Karpas-422 (cell line): ENCODE results near the gene HELZ. TPM values are rescaled to one million over a fixed set of nuclear protein-coding genes. Genes with fewer than 3 reads are reported as not detected.
"Not testable (repeated sequence)": the region's sequence is repeated elsewhere in the genome, so short reads cannot be mapped to it uniquely, and the experiment has no call there.

Experiments
- DNase-seq: peaks from one replicate; pipeline ENCODE4 v3.0.0-alpha.2; 2015
- H2AFZ ChIP-seq: fragments of 200-600 bp; sonication (generic); 2 replicates; pipeline ENCODE4 v1.6.1; 2014; ENCODE audit warnings: antibody characterized with exemption, low read length, mixed read lengths
- H3K27ac ChIP-seq: fragments of 200-600 bp; sonication (generic); 2 replicates; pipeline ENCODE4 v1.5.1; 2014; ENCODE audit warnings: mild to moderate bottlenecking, low read length, moderate library complexity
- H3K27me3 ChIP-seq: fragments of 200-600 bp; sonication (generic); 2 replicates; pipeline ENCODE4 v1.6.1; 2014; ENCODE audit warnings: low read length, mixed read lengths
- H3K36me3 ChIP-seq: fragments of 200-600 bp; sonication (generic); 2 replicates; pipeline ENCODE4 v1.6.1; 2014; ENCODE audit warnings: low read length, mixed read lengths; ENCODE audit not compliant: insufficient read depth
- H3K4me1 ChIP-seq: fragments of 200-600 bp; sonication (generic); 2 replicates; pipeline ENCODE4 v1.6.1; 2014; ENCODE audit warnings: mild to moderate bottlenecking, low read length, mixed read lengths
- H3K4me2 ChIP-seq: fragments of 200-600 bp; sonication (generic); 2 replicates; pipeline ENCODE4 v1.6.1; 2014; ENCODE audit warnings: low read length, low read depth, mild to moderate bottlenecking; ENCODE audit not compliant: poor library complexity, severe bottlenecking
- H3K4me3 ChIP-seq: fragments of 200-600 bp; sonication (generic); 2 replicates; pipeline ENCODE4 v1.5.1; 2014; ENCODE audit warnings: mild to moderate bottlenecking, antibody characterized with exemption, low read length, mixed read lengths
- H3K79me2 ChIP-seq: fragments of 200-600 bp; sonication (generic); 2 replicates; pipeline ENCODE4 v1.6.1; 2014; ENCODE audit warnings: mild to moderate bottlenecking, low read length, mixed read lengths
- H3K9ac ChIP-seq: fragments of 200-600 bp; sonication (generic); 2 replicates; pipeline ENCODE4 v1.6.0; 2014; ENCODE audit warnings: low read length
- H3K9me2 ChIP-seq: fragments of 200-600 bp; sonication (generic), shearing (Covaris generic); replicated peaks from 2 replicates; pipeline ENCODE4 v1.6.0; 2014; ENCODE audit warnings: mild to moderate bottlenecking, low read length, moderate library complexity; ENCODE audit not compliant: insufficient read depth
- H3K9me3 ChIP-seq: fragments of 300-700, 200-600 bp; sonication (generic); 2 replicates; pipeline ENCODE4 v1.6.1; 2014; ENCODE audit warnings: low read length, mixed read lengths
- H4K20me1 ChIP-seq: fragments of 200-600 bp; sonication (generic); 2 replicates; pipeline ENCODE4 v1.6.1; 2014; ENCODE audit warnings: mild to moderate bottlenecking, antibody characterized with exemption, low read length, low read depth; ENCODE audit not compliant: insufficient read depth
- total RNA-seq: library from RNA; depleted of rRNA; stranded (reverse); fragments of >200 nt; shearing (Covaris generic); gene quantifications from 2 replicates; pipeline ENCODE4 v1.2.3, GENCODE V29; 2014; ENCODE audit warnings: low replicate concordance

HELZ gene
- total RNA-seq, 1 experiment from 2014 or later = 77.9 TPM

- DNase-seq = no peak
- H3K36me3 ChIP-seq = no peaks in the 10 kb centered on the region
These were observed 28.9 kb upstream of the HELZ start for GRCh38 chr17:67273900-67274299.

GRCh38 chr17:67272312-67273047 lies 27.5 kb upstream of the HELZ start:
- H3K9ac ChIP-seq = no peak overlapping the region
- H3K4me2 ChIP-seq = no peak overlapping the region
- no peak overlapping the region for H2AFZ ChIP-seq
- H3K27me3 ChIP-seq = no peaks in the 10 kb centered on the region
- no peak overlapping the region for H3K27ac ChIP-seq
- no peaks in the 10 kb centered on the region for H3K4me1 ChIP-seq
- H3K4me3 ChIP-seq = no peak overlapping the region
- no peaks in the 10 kb centered on the region for H4K20me1 ChIP-seq
- no peaks in the 10 kb centered on the region for H3K79me2 ChIP-seq
- peak; percentile 77 for DNase-seq
- no peaks in the 10 kb centered on the region for H3K9me2 ChIP-seq
- no peaks in the 10 kb centered on the region for H3K36me3 ChIP-seq
- no peaks in the 10 kb centered on the region for H3K9me3 ChIP-seq

More at GRCh38 chr17:67273900-67274299, 28.9 kb upstream of the HELZ start:
- Histone ChIP-seq H3K9me3 (no peaks in the 10 kb centered on the region), H3K9me2 (no peaks in the 10 kb centered on the region), H3K4me1 (no peaks in the 10 kb centered on the region), H3K27ac (no peak overlapping the region), H3K27me3 (no peaks in the 10 kb centered on the region), H2AFZ (no peak overlapping the region), H3K4me3 (no peak overlapping the region), H3K4me2 (no peak overlapping the region), H3K9ac (no peak overlapping the region), H3K79me2 (no peaks in the 10 kb centered on the region), H4K20me1 (no peaks in the 10 kb centered on the region)

GRCh38 chr17:67271187-67271586 lies 26.2 kb upstream of the HELZ start:
- not testable (repeated sequence) for H3K79me2 ChIP-seq, H3K9me3 ChIP-seq, DNase-seq, H3K36me3 ChIP-seq, H3K9ac ChIP-seq, H2AFZ ChIP-seq, H3K9me2 ChIP-seq, H4K20me1 ChIP-seq, H3K27me3 ChIP-seq, H3K4me1 ChIP-seq, H3K4me3 ChIP-seq, H3K27ac ChIP-seq, H3K4me2 ChIP-seq

- H3K79me2 ChIP-seq = no peaks in the 10 kb centered on the region
- H3K9me3 ChIP-seq = no peaks in the 10 kb centered on the region
- H3K4me1 ChIP-seq = no peaks in the 10 kb centered on the region
- no peaks in the 10 kb centered on the region for H4K20me1 ChIP-seq
- H3K9ac ChIP-seq = no peak overlapping the region
- no peaks in the 10 kb centered on the region for H3K9me2 ChIP-seq
- DNase-seq = no peak
- no peak overlapping the region for H3K4me2 ChIP-seq
- no peak overlapping the region for H2AFZ ChIP-seq
- H3K27ac ChIP-seq = no peak overlapping the region
- no peaks in the 10 kb centered on the region for H3K36me3 ChIP-seq
- no peak overlapping the region for H3K4me3 ChIP-seq
- no peaks in the 10 kb centered on the region for H3K27me3 ChIP-seq
These were observed 25.4 kb upstream of the HELZ start for GRCh38 chr17:67270416-67270815.

GRCh38 chr17:67266496-67266895 lies 21.5 kb upstream of the HELZ start:
- Histone ChIP-seq H4K20me1 (no peaks in the 10 kb centered on the region), H3K9me3 (no peaks in the 10 kb centered on the region), H3K4me2 (no peak overlapping the region), H3K9ac (no peak overlapping the region), H2AFZ (no peak overlapping the region), H3K4me3 (no peak overlapping the region), H3K4me1 (no peaks in the 10 kb centered on the region), H3K79me2 (no peaks in the 10 kb centered on the region), H3K36me3 (no peaks in the 10 kb centered on the region), H3K27me3 (no peaks in the 10 kb centered on the region), H3K27ac (no peak overlapping the region), H3K9me2 (no peaks in the 10 kb centered on the region)
- DNase-seq = no peak

GRCh38 chr17:67265436-67266019 lies 20.5 kb upstream of the HELZ start:
- H3K79me2 ChIP-seq = no peaks in the 10 kb centered on the region
- H2AFZ ChIP-seq = no peak overlapping the region
- H3K4me1 ChIP-seq = no peaks in the 10 kb centered on the region
- no peak overlapping the region for H3K4me3 ChIP-seq
- no peak overlapping the region for H3K9ac ChIP-seq
- H3K9me2 ChIP-seq = no peaks in the 10 kb centered on the region
- no peaks in the 10 kb centered on the region for H3K36me3 ChIP-seq
- H3K9me3 ChIP-seq = no peaks in the 10 kb centered on the region
- no peak overlapping the region for H3K27ac ChIP-seq
- H4K20me1 ChIP-seq = no peaks in the 10 kb centered on the region
- no peaks in the 10 kb centered on the region for H3K27me3 ChIP-seq
- no peak overlapping the region for H3K4me2 ChIP-seq
- no peak for DNase-seq

- no peaks in the 10 kb centered on the region for H3K27me3 ChIP-seq
- no peak overlapping the region for H3K4me3 ChIP-seq
- H3K9me3 ChIP-seq = no peaks in the 10 kb centered on the region
- no peaks in the 10 kb centered on the region for H3K36me3 ChIP-seq
- H3K4me2 ChIP-seq = no peak overlapping the region
- H3K27ac ChIP-seq = no peak overlapping the region
- no peak overlapping the region for H3K9ac ChIP-seq
- no peak overlapping the region for H2AFZ ChIP-seq
- no peaks in the 10 kb centered on the region for H3K4me1 ChIP-seq
- H4K20me1 ChIP-seq = no peaks in the 10 kb centered on the region
- no peaks in the 10 kb centered on the region for H3K9me2 ChIP-seq
- no peaks in the 10 kb centered on the region for H3K79me2 ChIP-seq
- no peak for DNase-seq
These were observed 17.6 kb upstream of the HELZ start for GRCh38 chr17:67262435-67263117.

GRCh38 chr17:67260170-67260987 lies 15.4 kb upstream of the HELZ start:
- Histone ChIP-seq H3K4me3 (no peak overlapping the region), H3K4me2 (no peak overlapping the region), H3K79me2 (no peaks in the 10 kb centered on the region), H4K20me1 (no peaks in the 10 kb centered on the region), H3K36me3 (no peaks in the 10 kb centered on the region), H3K9me2 (no peaks in the 10 kb centered on the region), H3K4me1 (no peaks in the 10 kb centered on the region), H3K27me3 (no peaks in the 10 kb centered on the region), H2AFZ (no peak overlapping the region), H3K9ac (no peak overlapping the region), H3K9me3 (no peaks in the 10 kb centered on the region), H3K27ac (no peak overlapping the region)
- no peak for DNase-seq
